SU-DHL-6 (cell line): ENCODE measurements around the gene HES4.

Experiments
- EZH2phosphoT487 ChIP-seq: fragments of 200-600 bp; sonication (generic), shearing (Covaris generic); conservative IDR thresholded peaks from 2 replicates; pipeline ENCODE4 v1.6.1; 2018; ENCODE audit warnings: mild to moderate bottlenecking, antibody characterized with exemption, low read length, moderate library complexity, mixed read lengths
- TF ChIP-seq, protein P1 (sequence below): fragments of 200-600 bp; sonication (generic); IDR thresholded peaks from one replicate; pipeline ENCODE4 v1.5.1; 2017; ENCODE audit warnings: antibody characterized with exemption, mild to moderate bottlenecking, low read length, moderate library complexity; ENCODE audit not compliant: insufficient read depth, poor library complexity, severe bottlenecking

DNA sequence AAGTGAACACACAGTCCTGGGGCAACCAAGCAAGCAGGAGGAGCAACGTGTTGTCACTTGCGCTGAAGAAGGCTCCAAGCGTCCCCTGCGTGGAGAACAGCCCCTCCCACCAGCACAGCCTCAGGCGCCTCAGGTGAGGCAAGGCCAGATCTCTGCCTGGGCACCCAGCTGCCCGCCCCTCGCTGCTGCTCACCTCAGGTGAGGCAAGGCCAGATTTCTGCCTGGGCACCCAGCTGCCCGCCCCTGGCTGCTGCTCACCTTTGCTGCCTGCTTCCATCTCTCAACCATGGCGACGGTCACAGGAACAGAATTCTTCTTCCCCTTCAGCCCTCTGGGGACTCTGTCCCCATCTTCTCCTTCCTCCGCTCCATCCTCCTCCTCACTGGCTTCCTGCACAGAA is 43.3 kb downstream of the HES4 start:
- TF ChIP-seq, protein P1, sequence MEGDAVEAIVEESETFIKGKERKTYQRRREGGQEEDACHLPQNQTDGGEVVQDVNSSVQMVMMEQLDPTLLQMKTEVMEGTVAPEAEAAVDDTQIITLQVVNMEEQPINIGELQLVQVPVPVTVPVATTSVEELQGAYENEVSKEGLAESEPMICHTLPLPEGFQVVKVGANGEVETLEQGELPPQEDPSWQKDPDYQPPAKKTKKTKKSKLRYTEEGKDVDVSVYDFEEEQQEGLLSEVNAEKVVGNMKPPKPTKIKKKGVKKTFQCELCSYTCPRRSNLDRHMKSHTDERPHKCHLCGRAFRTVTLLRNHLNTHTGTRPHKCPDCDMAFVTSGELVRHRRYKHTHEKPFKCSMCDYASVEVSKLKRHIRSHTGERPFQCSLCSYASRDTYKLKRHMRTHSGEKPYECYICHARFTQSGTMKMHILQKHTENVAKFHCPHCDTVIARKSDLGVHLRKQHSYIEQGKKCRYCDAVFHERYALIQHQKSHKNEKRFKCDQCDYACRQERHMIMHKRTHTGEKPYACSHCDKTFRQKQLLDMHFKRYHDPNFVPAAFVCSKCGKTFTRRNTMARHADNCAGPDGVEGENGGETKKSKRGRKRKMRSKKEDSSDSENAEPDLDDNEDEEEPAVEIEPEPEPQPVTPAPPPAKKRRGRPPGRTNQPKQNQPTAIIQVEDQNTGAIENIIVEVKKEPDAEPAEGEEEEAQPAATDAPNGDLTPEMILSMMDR = no peak
- TF ChIP-seq EZH2phosphoT487 = no peak
